HepG2 (cell line): ENCODE measurements around the gene SLC6A8. TPM values are rescaled to one million over a fixed set of nuclear protein-coding genes. Genes with fewer than 3 reads are reported as not detected.

ENCODE experiments used
- AKAP8 ChIP-seq: sonication (generic); formaldehyde crosslinking; IDR thresholded peaks from 2 replicates; pipeline ENCODE4 v1.5.1; 2020; ENCODE audit warnings: mild to moderate bottlenecking, missing genetic modification reagents
- ATAD3A ChIP-seq: sonication (generic); formaldehyde crosslinking; IDR thresholded peaks from 2 replicates; pipeline ENCODE4 v1.4.0; 2020; ENCODE audit warnings: missing genetic modification reagents
- ETV5 ChIP-seq: IDR thresholded peaks from 2 replicates; pipeline ENCODE4 v1.6.1; 2018; ENCODE audit warnings: missing biosample characterization, missing genetic modification reagents, inconsistent platforms, borderline replicate concordance
- ISL2 ChIP-seq: sonication (generic); formaldehyde crosslinking; IDR thresholded peaks from 2 replicates; pipeline ENCODE4 v1.5.0; 2020; ENCODE audit warnings: missing genetic modification reagents
- MAF1 ChIP-seq: sonication (generic); formaldehyde crosslinking; IDR thresholded peaks from 2 replicates; pipeline ENCODE4 v1.5.0; 2020; ENCODE audit warnings: missing genetic modification reagents, borderline replicate concordance
- PLRG1 ChIP-seq: fragments of 450-650 bp; conservative IDR thresholded peaks from 2 replicates; pipeline ENCODE4 v1.6.1; 2016
- PLSCR1 ChIP-seq: sonication (generic); formaldehyde crosslinking; IDR thresholded peaks from 2 replicates; pipeline ENCODE4 v1.5.0; 2020; ENCODE audit warnings: missing genetic modification reagents, mild to moderate bottlenecking, borderline replicate concordance
- RERE ChIP-seq: IDR thresholded peaks from 2 replicates; pipeline ENCODE4 v1.6.1; 2016; ENCODE audit warnings: low read depth, missing genetic modification reagents, missing compliant biosample characterization
- SKIL ChIP-seq: sonication (generic); formaldehyde crosslinking; IDR thresholded peaks from 2 replicates; pipeline ENCODE4 v1.8.0; 2022; ENCODE audit warnings: missing genetic modification reagents, mild to moderate bottlenecking, moderate library complexity, borderline replicate concordance
- SMARCC2 ChIP-seq: fragments of 450-650 bp; IDR thresholded peaks from 2 replicates; pipeline ENCODE4 v1.6.1; 2017; ENCODE audit warnings: antibody characterized with exemption, mild to moderate bottlenecking
- TCF7L2 ChIP-seq: IDR thresholded peaks from 2 replicates; pipeline ENCODE4 v1.6.1; 2011; ENCODE audit warnings: mild to moderate bottlenecking, low read depth, low read length, moderate library complexity
- ZFP36 ChIP-seq: fragments of 150-350 bp; IDR thresholded peaks from 2 replicates; pipeline ENCODE4 v1.6.1; 2018; ENCODE audit warnings: borderline replicate concordance, low read length, low read depth; ENCODE audit not compliant: partially characterized antibody
- ZKSCAN1 ChIP-seq: fragments of 150-350 bp; IDR thresholded peaks from 2 replicates; pipeline ENCODE4 v1.6.1; 2014; ENCODE audit warnings: low read length
- ZNF335 ChIP-seq: sonication (generic); formaldehyde crosslinking; IDR thresholded peaks from 2 replicates; pipeline ENCODE4 v1.4.0; 2020; ENCODE audit warnings: missing genetic modification reagents
- ZNF572 ChIP-seq: sonication (generic); formaldehyde crosslinking; IDR thresholded peaks from 2 replicates; pipeline ENCODE4 v1.5.1; 2020; ENCODE audit warnings: mild to moderate bottlenecking, missing genetic modification reagents
- ZNF580 ChIP-seq: IDR thresholded peaks from 2 replicates; pipeline ENCODE4 v1.6.1; 2016; ENCODE audit warnings: low read depth, borderline replicate concordance
- ZNF7 ChIP-seq: IDR thresholded peaks from 2 replicates; pipeline ENCODE4 v1.6.1; 2016; ENCODE audit warnings: missing biosample characterization, missing genetic modification reagents
- polyA plus RNA-seq, 8 experiments: library from polyadenylated mRNA; depleted of rRNA in 3 of 8; stranded (reverse) in 7 of 8; unstranded in 1 of 8; fragments of >200 nt; fragmentation: Illumina TruSeq in 4 of 8; extraction: Trizol in 4 of 8; gene quantifications; 2 replicates each; pipeline versions ENCODE4 v1.2.1 to v1.2.3, GENCODE V29; 2011 to 2016; ENCODE audit warnings: low read depth in 4 of 8, missing spikeins in 1 of 8, mixed read lengths in 1 of 8; ENCODE audit not compliant: insufficient read depth in 1 of 8
- total RNA-seq, 5 experiments: library from RNA; depleted of rRNA; stranded (reverse); fragments of >200 nt; fragmentation: Illumina TruSeq; extraction: Trizol; gene quantifications; 2 replicates each; pipeline ENCODE4 v1.2.3, GENCODE V29; 2016; ENCODE audit warnings: low read depth in 1 of 5

The SLC6A8 gene
- total and polyA plus RNA-seq, 2 of the 13 experiments (the other 11 are each of a cell fraction or from before 2014, with no cell fraction given), result 13.9 to 176 TPM

GRCh38 chrX:153651540-153652079 lies 36.1 kb upstream of the SLC6A8 start (continued):
- TF ChIP-seq ATAD3A (no peak), ZNF572 (no peak), PLSCR1 (CRISPR knock-in tag) (no peak), RERE (CRISPR knock-in tag) (no peak), ZNF335 (CRISPR knock-in tag) (no peak), ISL2 (CRISPR knock-in tag) (no peak), ETV5 (CRISPR knock-in tag) (no peak), ZKSCAN1 (no peak), PLRG1 (no peak), TCF7L2 (no peak), SMARCC2 (no peak), ZNF7 (CRISPR knock-in tag) (no peak), ZNF580 (CRISPR knock-in tag) (no peak), AKAP8 (CRISPR knock-in tag) (peak; percentile 85; the same call in 1 of the 2 replicates), ZFP36 (no peak), SKIL (CRISPR knock-in tag) (no peak), MAF1 (no peak)
